Neural crest cell (in vitro differentiated cells): ENCODE data around the gene ADSS1. TPM values are rescaled to one million over a fixed set of nuclear protein-coding genes. Genes with fewer than 3 reads are reported as not detected.

ENCODE experiments used
- DNase-seq: peaks from one replicate; pipeline ENCODE4 v3.0.0; 2021; ENCODE audit warnings: low read depth, mixed read lengths, low spot score
- H3K27ac Mint-ChIP-seq: one replicate; pipeline ENCODE4 v1.8.0; 2021; ENCODE audit warnings: mild to moderate bottlenecking, mixed read lengths; ENCODE audit not compliant: unreplicated experiment
- H3K27me3 Mint-ChIP-seq: 2 replicates; pipeline ENCODE4 v1.8.0; 2021; ENCODE audit warnings: low read depth, mild to moderate bottlenecking, mixed read lengths
- H3K36me3 Mint-ChIP-seq: 2 replicates; pipeline ENCODE4 v1.8.0; 2021; ENCODE audit warnings: low read depth, mild to moderate bottlenecking, mixed read lengths
- H3K4me1 Mint-ChIP-seq: 2 replicates; pipeline ENCODE4 v1.8.0; 2021; ENCODE audit warnings: mixed read lengths
- H3K4me3 Mint-ChIP-seq: one replicate; pipeline ENCODE4 v1.8.0; 2021; ENCODE audit warnings: mild to moderate bottlenecking, mixed read lengths
- H3K9me3 Mint-ChIP-seq: 2 replicates; pipeline ENCODE4 v1.8.0; 2021; ENCODE audit warnings: mixed read lengths
- total RNA-seq: library from RNA; stranded (reverse); gene quantifications from 2 replicates; pipeline ENCODE4 v1.2.1, GENCODE V29; 2021
- TF ChIP-seq, protein P1 (sequence below): fragments of 200-600 bp; sonication (generic); conservative IDR thresholded peaks from 2 replicates; pipeline ENCODE4 v1.5.0; 2021; ENCODE audit warnings: antibody characterized with exemption, mild to moderate bottlenecking

ADSS1 gene
- total RNA-seq, 1 donor from 2014 or later: 5.0 TPM

DNA sequence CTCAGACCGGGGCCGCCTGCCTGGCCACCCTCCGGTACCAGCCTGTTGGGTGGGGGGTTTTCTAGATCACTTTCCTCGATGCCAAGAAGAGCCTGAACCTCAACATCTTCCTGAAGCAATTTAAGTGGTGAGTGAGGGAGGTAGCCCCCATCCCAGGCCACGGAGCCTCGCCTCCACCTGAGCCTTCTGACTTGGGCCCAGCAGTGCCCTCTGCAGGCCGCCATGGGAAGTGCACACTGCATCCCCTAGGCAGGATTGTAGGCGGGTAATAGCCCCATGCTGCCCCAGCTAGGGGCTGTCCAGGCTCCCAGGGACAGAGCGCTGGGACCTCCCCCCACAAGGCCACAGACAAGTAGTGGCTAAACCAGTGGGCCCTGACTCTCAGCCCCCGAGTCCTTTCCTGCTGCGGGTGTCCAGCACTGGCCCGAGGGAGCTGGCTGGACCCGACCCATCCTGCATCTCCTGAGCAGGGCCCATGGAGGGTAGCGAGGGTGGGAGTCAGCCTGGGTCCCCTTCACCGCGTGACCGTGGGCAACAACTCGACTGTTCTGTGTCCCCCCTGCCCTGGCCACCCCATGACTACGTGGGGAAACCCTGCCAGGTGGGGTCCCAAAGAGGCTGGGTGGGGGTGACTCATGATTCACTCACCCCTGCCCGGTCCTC is 15.3 kb upstream of the ADSS1 start:
- H3K4me1 Mint-ChIP-seq: peaks cover 4% of the 10 kb centered on the region
- TF ChIP-seq, protein P1, sequence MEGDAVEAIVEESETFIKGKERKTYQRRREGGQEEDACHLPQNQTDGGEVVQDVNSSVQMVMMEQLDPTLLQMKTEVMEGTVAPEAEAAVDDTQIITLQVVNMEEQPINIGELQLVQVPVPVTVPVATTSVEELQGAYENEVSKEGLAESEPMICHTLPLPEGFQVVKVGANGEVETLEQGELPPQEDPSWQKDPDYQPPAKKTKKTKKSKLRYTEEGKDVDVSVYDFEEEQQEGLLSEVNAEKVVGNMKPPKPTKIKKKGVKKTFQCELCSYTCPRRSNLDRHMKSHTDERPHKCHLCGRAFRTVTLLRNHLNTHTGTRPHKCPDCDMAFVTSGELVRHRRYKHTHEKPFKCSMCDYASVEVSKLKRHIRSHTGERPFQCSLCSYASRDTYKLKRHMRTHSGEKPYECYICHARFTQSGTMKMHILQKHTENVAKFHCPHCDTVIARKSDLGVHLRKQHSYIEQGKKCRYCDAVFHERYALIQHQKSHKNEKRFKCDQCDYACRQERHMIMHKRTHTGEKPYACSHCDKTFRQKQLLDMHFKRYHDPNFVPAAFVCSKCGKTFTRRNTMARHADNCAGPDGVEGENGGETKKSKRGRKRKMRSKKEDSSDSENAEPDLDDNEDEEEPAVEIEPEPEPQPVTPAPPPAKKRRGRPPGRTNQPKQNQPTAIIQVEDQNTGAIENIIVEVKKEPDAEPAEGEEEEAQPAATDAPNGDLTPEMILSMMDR: peak; percentile 96
- no peaks in the 10 kb centered on the region for H3K27me3 Mint-ChIP-seq
- peak; percentile 80 for DNase-seq
- peak overlapping the region; percentile 70 for H3K4me3 Mint-ChIP-seq
- H3K9me3 Mint-ChIP-seq: no peaks in the 10 kb centered on the region
- peaks cover 6% of the 10 kb centered on the region for H3K36me3 Mint-ChIP-seq
- no peak overlapping the region for H3K27ac Mint-ChIP-seq

- Mint-ChIP-seq H3K4me1 (peaks cover 4% of the 10 kb centered on the region), H3K4me3 (no peak overlapping the region), H3K27ac (no peak overlapping the region), H3K36me3 (peaks cover under 1% of the 10 kb centered on the region), H3K9me3 (no peaks in the 10 kb centered on the region), H3K27me3 (no peaks in the 10 kb centered on the region)
- DNase-seq: no peak
- TF ChIP-seq, protein P1: no peak
These were observed 14.5 kb upstream of the ADSS1 start for GRCh38 chr14:104709387-104710039.

DNA sequence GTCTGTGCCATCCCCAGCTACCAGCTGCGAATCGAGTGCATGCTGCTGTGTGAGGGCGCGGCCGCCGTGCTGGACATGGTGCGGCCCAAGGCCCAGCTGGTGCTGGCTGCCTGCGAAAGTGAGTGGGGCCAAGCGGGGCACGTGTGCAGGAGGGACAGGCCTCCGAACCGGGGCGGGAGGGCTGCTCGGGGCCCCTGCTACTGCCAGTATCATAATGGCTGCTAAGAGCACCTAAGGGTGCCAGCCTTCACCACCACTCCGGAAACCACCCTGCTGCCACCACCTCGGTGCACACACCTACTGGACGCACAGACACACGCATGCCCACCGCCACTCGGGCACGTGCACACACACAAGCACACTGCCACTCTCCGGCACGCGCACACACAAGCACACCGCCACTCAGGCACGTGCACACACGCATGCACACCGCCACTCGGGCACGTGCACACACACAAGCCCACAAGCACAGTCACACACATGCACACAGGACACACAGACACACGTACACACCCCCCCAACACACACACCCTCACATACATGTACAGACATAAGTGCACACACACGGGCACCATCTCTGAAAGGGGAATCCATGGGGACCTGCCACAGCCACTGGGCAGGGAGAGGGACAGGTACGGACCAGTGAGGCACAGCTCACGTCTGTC is 13.8 kb upstream of the ADSS1 start:
- TF ChIP-seq, protein P1: no peak
- H3K36me3 Mint-ChIP-seq: no peaks in the 10 kb centered on the region
- no peak for DNase-seq
- H3K27ac Mint-ChIP-seq: no peak overlapping the region
- H3K4me3 Mint-ChIP-seq: no peak overlapping the region
- no peaks in the 10 kb centered on the region for H3K9me3 Mint-ChIP-seq
- no peaks in the 10 kb centered on the region for H3K27me3 Mint-ChIP-seq
- peaks cover 4% of the 10 kb centered on the region for H3K4me1 Mint-ChIP-seq

DNA sequence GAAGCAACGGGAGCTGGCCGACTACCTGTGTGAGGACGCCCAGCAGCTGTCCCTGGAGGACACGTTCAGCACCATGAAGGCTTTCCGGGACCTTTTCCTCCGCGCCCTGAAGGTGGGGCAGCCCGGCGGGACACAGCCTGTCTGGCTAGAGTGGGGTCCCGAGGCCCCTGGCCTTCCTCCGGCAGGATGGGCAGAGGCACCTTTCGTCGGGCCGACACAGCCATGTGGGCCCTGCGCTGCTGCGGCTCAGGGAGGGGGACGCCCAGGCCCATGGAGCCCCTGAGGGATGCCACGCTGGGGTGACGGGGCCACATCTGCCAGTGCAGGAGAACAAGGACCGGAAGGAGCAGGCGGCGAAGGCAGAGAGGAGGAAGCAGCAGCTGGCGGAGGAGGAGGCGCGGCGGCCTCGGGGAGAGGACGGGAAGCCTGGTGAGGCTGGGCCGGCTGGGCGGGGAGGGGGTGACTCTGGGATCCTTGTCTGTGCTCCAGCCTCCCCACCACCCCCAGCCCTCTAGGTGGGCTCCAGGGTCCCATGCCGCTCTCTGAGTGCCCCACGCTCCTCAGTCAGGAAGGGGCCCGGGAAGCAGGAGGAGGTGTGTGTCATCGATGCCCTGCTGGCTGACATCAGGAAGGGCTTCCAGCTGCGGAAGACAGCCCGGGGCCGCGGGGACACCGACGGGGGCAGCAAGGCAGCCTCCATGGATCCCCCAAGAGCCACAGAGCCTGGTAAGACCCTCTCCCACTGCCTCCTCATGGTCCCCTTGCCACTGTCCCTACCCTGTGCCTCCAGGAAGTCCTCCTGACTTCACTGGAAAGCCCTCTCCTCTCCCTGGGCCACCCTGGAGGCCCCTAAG is 10.9 kb upstream of the ADSS1 start:
- Mint-ChIP-seq H3K9me3 (no peaks in the 10 kb centered on the region), H3K27ac (no peak overlapping the region), H3K4me3 (no peak overlapping the region), H3K27me3 (no peaks in the 10 kb centered on the region), H3K4me1 (peaks cover 4% of the 10 kb centered on the region), H3K36me3 (no peaks in the 10 kb centered on the region)
- TF ChIP-seq, protein P1: no peak
- DNase-seq: no peak

DNA sequence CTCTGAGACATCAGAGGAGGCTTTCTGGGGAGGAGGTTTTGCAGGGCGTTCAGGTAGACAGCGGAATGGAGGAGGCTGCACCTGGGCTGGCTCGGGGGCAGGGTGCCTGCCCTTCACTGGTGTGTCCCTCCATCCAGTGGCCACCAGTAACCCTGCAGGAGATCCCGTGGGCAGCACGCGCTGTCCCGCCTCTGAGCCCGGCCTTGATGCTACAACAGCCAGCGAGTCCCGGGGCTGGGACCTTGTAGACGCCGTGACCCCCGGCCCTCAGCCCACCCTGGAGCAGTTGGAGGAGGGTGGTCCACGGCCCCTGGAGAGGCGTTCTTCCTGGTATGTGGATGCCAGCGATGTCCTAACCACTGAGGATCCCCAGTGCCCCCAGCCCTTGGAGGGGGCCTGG is 10.0 kb upstream of the ADSS1 start:
- Mint-ChIP-seq H3K9me3 (no peaks in the 10 kb centered on the region), H3K4me1 (no peaks in the 10 kb centered on the region), H3K27me3 (no peaks in the 10 kb centered on the region), H3K4me3 (no peak overlapping the region), H3K27ac (no peak overlapping the region), H3K36me3 (no peaks in the 10 kb centered on the region)
- no peak for DNase-seq
- TF ChIP-seq, protein P1: no peak
